Ovary (tissue), 9 donors: ENCODE measurements around the gene NUBPL. TPM values are rescaled to one million over a fixed set of nuclear protein-coding genes. Genes with fewer than 3 reads are reported as not detected.

Experiments
- DNase-seq, 5 donors: peaks; one replicate each; pipeline ENCODE4 v3.0.0-alpha.2; 2019 to 2020
- H3K27ac ChIP-seq, 2 donors: fragments of 200-600 bp; one replicate each; pipeline versions ENCODE4 v1.5.1 to v1.8.0; 2019 to 2022
- H3K27me3 ChIP-seq: fragments of 200-600 bp; one replicate; pipeline ENCODE4 v1.8.0; 2022
- H3K36me3 ChIP-seq: fragments of 200-600 bp; sonication (generic); one replicate; pipeline ENCODE4 v1.5.1; 2019
- H3K4me1 ChIP-seq: one replicate; pipeline ENCODE4 v1.8.1; 2013; ENCODE audit warnings: mild to moderate bottlenecking, moderate library complexity; ENCODE audit not compliant: insufficient read depth
- H3K4me3 ChIP-seq: fragments of 200-600 bp; sonication (generic); one replicate; pipeline ENCODE4 v1.5.1; 2017
- H3K9me3 ChIP-seq, 2 donors: fragments of 200-600 bp in 1 of 2; sonication (generic) in 1 of 2; one replicate each; pipeline versions ENCODE4 v1.5.1 to v1.8.1; 2013 to 2019; ENCODE audit warnings: mild to moderate bottlenecking in 1 of 2, moderate library complexity in 1 of 2
- EP300 ChIP-seq: sonication (generic); formaldehyde crosslinking; IDR thresholded peaks from one replicate; pipeline ENCODE4 v1.6.1; 2017; ENCODE audit warnings: antibody characterized with exemption
- POLR2A ChIP-seq: fragments of 450-650 bp; IDR thresholded peaks from one replicate; pipeline ENCODE4 v1.6.1; 2017; ENCODE audit warnings: antibody characterized with exemption, mild to moderate bottlenecking, moderate library complexity
- WGBS, 3 donors: extraction: QIAGEN DNeasy Blood & Tissue Kit in 1 of 3; methylation state at CpG; one replicate each; pipeline versions ENCODE4 v1.1.5 to v1.1.7; 2013 to 2017; 5-methylcytosine and 5-hydroxymethylcytosine counted together
- intact Hi-C, 4 donors: fragments of 100-400 bp; cut with DNase I; formaldehyde crosslinking; loops; one replicate each; pipeline versions ENCODE4 v1.11.0 to v1.15.1; 2022 to 2023
- polyA plus RNA-seq, 2 donors: library from polyadenylated mRNA; stranded (reverse); fragments of 200-250 nt in 1 of 2; fragments of 350-450 nt in 1 of 2; fragmentation: Illumina TruSeq in 1 of 2; extraction: RNeasy Lipid Tissue Mini Kit (QIAGEN cat#74804) in 1 of 2; gene quantifications; one replicate each; pipeline ENCODE4 v1.2.3, GENCODE V29; 2013 to 2014
- total RNA-seq, 7 donors: library from RNA; depleted of rRNA in 2 of 7; stranded (reverse); fragments of >200 nt in 2 of 7; fragmentation: NEBNext Ultra II Directional in 3 of 7; extraction: Animal tissue kit (Norgen Biotek cat#: 25700) in 3 of 7; gene quantifications; one replicate each; pipeline versions ENCODE4 v1.1.0 to v1.2.4, GENCODE V29; 2016 to 2023
- TF ChIP-seq, protein P1 (sequence below), 3 donors: fragments of 450-650 bp in 2 of 3; fragments of 200-600 bp in 1 of 3; IDR thresholded peaks; one replicate each; pipeline versions ENCODE4 v1.5.1 to v1.8.0; 2016 to 2022; ENCODE audit warnings: antibody characterized with exemption in 3 of 3, mild to moderate bottlenecking in 1 of 3
- donor health status: DM: no; HTN: no; CAD: no; lungs with moderate emphysema.
- donor health status: DM: no; HTN: no; CAD: no.
- donor health status: Bipolar disorder and iron deficiency.
- donor health status: DM: yes; HTN: yes; CAD: no.
- donor health status: DM: no; HTN: no; CAD: no.
- donor health status: DM: yes; HTN: yes; CAD: no.

NUBPL gene
- total and polyA plus RNA-seq, 9 donors = 5.8 to 17.6 (median 14.0) TPM

DNA sequence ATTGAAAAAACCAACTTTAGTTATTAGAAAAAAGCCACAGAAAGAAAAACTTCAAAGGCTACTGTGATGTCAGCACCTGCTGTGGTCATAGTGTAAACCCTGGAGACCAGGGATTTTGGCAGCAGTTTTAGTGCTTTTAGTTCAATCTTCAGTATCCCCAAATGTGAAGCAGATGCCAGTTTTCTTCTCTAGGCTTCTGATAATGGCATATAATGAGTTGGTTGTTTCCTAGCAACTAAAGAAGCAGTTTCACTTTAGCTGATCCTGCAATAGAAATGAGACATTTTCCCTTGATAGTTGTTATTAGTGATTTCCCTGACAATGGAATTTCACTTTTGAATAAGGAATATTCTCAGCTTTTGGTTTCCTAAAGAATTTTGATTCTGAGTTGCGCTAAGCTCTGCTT lies 131.2 kb downstream of the NUBPL start:
- 62 to 75% (median 68%) methylated on average over 1 of the region's 1 CpG for WGBS, 3 donors
- intact Hi-C loops = no loop called here
- no peak for TF ChIP-seq EP300
- TF ChIP-seq POLR2A = no peak

GRCh38 chr14:31696378-31696777 lies 135.2 kb downstream of the NUBPL start:
- intact Hi-C loops = no loop called here
- Histone ChIP-seq H3K4me1 (no peaks in the 10 kb centered on the region), H3K4me3 (no peak overlapping the region), H3K27ac (no peak overlapping the region), H3K27me3 (no peaks in the 10 kb centered on the region), H3K9me3 (no peaks in the 10 kb centered on the region), H3K36me3 (no peaks in the 10 kb centered on the region)
- TF ChIP-seq, protein P1, sequence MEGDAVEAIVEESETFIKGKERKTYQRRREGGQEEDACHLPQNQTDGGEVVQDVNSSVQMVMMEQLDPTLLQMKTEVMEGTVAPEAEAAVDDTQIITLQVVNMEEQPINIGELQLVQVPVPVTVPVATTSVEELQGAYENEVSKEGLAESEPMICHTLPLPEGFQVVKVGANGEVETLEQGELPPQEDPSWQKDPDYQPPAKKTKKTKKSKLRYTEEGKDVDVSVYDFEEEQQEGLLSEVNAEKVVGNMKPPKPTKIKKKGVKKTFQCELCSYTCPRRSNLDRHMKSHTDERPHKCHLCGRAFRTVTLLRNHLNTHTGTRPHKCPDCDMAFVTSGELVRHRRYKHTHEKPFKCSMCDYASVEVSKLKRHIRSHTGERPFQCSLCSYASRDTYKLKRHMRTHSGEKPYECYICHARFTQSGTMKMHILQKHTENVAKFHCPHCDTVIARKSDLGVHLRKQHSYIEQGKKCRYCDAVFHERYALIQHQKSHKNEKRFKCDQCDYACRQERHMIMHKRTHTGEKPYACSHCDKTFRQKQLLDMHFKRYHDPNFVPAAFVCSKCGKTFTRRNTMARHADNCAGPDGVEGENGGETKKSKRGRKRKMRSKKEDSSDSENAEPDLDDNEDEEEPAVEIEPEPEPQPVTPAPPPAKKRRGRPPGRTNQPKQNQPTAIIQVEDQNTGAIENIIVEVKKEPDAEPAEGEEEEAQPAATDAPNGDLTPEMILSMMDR (IDR thresholded peaks at IDR 0.05) = no peak
- TF ChIP-seq POLR2A (no peak), EP300 (no peak)
- DNase-seq = no peak
- WGBS, 3 donors = 54 to 75% (median 65%) methylated on average over 4 of the region's 4 CpGs

More for the DNA sequence above, 131.2 kb downstream of the NUBPL start:
- Histone ChIP-seq H3K4me1 (no peaks in the 10 kb centered on the region), H3K27me3 (no peaks in the 10 kb centered on the region), H3K9me3 (no peaks in the 10 kb centered on the region), H3K27ac (no peak overlapping the region), H3K36me3 (no peaks in the 10 kb centered on the region), H3K4me3 (no peak overlapping the region)
- no peak for DNase-seq

DNA sequence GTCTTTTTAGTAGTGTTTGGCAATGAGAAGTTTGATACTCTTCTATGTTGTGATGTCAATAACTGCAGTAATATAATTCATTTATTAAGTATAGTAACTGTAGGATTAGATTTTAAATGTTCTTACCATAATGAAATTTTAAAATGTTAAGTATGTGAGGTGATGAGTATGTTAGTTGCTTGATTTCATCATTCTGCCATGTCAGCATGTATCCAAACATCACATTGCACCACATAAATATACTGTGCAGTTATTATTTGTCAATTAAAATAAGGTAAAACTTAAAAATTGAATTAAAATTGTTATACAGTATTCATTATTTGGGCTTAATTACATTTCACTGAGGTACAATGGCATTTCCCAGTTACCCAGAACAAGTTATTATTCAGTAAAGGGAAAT lies 138.6 kb downstream of the NUBPL start:
- no peak overlapping the region for H3K4me3 ChIP-seq
- TF ChIP-seq, protein P1 (IDR thresholded peaks at IDR 0.05) = no peak
- TF ChIP-seq EP300 (no peak), POLR2A (no peak)
- no peaks in the 10 kb centered on the region for H3K27me3 ChIP-seq
- intact Hi-C loops = no loop called here
- H3K9me3 ChIP-seq = no peaks in the 10 kb centered on the region
- no peaks in the 10 kb centered on the region for H3K4me1 ChIP-seq
- H3K36me3 ChIP-seq = no peaks in the 10 kb centered on the region
- no peak for DNase-seq
- no peak overlapping the region for H3K27ac ChIP-seq

DNA sequence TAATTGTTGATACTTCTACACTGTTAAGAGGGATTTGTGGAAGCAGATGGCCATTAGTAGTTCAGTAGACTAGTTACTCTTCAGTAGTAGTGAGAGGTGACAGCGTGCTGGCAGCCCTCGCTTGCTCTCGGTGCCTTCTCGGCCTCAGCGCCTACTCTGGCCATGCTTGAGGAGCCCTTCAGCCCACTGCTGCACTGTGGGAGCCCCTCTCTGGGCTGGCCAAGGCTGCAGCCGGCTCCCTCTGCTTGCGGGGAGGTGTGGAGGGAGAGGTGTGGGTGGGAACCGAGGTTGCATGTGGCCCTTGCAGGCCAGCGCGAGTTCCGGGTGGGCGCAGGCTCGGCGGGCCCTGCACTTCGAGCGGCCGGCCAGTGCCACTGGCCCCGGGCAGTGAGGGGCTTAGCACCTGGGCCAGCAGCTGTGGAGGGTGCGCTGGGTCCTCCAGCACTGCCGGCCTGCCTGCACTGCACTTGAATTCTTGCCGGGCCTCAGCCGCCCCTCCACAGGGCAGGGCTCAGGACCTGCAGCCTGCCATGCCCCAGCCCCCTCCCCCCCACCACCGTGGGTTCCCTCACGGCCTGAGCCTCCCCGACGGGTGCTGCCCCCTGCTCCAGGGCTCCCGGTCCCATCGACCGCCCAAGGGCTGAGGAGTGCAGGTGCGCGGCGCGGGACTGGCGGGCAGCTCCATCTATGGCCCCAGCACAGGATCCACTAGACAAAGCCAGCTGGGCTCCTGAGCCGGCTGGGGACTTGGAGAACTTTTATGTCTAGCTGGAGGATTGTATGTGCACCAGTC lies 139.3 kb downstream of the NUBPL start:
- DNase-seq = no peak
- no peaks in the 10 kb centered on the region for H3K9me3 ChIP-seq
- H3K27ac ChIP-seq = no peak overlapping the region
- 95 to 97% (median 95%) methylated on average over 25 to 35 of the region's 35 CpGs for WGBS, 3 donors
- no peak overlapping the region for H3K4me3 ChIP-seq
- TF ChIP-seq, protein P1 (IDR thresholded peaks at IDR 0.05) = no peak
- TF ChIP-seq POLR2A (no peak), EP300 (no peak)
- H3K27me3 ChIP-seq = no peaks in the 10 kb centered on the region
- H3K4me1 ChIP-seq = no peaks in the 10 kb centered on the region
- H3K36me3 ChIP-seq = no peaks in the 10 kb centered on the region
- intact Hi-C loops = no loop called here

GRCh38 chr14:31702130-31702529 lies 140.9 kb downstream of the NUBPL start:
- H3K4me1 ChIP-seq = no peaks in the 10 kb centered on the region
- H3K27me3 ChIP-seq = no peaks in the 10 kb centered on the region
- no peaks in the 10 kb centered on the region for H3K36me3 ChIP-seq
- no peaks in the 10 kb centered on the region for H3K9me3 ChIP-seq
- no peak overlapping the region for H3K4me3 ChIP-seq
- no peak overlapping the region for H3K27ac ChIP-seq
- intact Hi-C loops = no loop called here
- no peak for DNase-seq
- TF ChIP-seq, protein P1 (IDR thresholded peaks at IDR 0.05) = no peak
- TF ChIP-seq POLR2A (no peak), EP300 (no peak)
- 89 to 98% (median 98%) methylated on average over 2 of the region's 2 CpGs for whole genome bisulfite sequencing, 3 donors
